HG02763 (cell line): ENCODE measurements around the gene BCL11A.

ENCODE experiments used
- ATAC-seq: cut with Tn5 transposase; IDR thresholded peaks from one replicate; pipeline ENCODE4 v1.9.1; 2021; ENCODE audit warnings: mild to moderate bottlenecking, moderate library complexity; ENCODE audit not compliant: unreplicated experiment

Gene BCL11A

GRCh38 chr2:60548311-60548710 is 5.1 kb downstream of the BCL11A start:
- no peak for ATAC-seq

- ATAC-seq: no peak
Measured at GRCh38 chr2:60547841-60548240, 5.6 kb downstream of the BCL11A start.

DNA sequence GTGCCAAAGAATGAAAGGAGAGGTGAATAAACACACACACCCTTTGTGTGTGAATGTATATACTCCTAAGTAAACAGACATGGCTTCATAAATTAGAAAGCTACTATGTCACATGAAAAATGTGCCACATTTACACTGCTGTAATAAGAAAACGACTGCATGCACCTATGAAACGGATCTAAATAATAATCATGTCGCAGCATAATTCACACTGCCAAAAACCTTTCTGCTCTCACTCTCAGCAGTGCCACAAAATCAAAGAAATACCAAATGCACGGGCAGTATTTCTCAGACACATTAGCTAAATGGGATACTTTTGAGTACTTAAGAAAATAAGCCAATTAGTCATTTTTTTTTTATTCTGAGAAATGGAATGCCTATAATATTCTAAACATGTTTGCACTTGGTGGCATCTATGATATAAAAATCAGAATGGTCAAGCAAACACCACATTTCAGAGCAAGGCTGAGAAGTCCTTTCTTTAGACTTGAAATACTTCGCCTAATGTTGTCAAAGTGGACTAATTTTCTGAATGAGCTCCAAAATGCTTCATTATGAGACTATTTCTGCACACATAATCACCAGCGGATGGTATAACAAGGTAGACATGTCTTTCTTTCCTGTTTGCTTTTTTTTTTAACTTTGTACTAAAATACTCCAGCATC is 6.6 kb downstream of the BCL11A start:
- ATAC-seq: no peak

DNA sequence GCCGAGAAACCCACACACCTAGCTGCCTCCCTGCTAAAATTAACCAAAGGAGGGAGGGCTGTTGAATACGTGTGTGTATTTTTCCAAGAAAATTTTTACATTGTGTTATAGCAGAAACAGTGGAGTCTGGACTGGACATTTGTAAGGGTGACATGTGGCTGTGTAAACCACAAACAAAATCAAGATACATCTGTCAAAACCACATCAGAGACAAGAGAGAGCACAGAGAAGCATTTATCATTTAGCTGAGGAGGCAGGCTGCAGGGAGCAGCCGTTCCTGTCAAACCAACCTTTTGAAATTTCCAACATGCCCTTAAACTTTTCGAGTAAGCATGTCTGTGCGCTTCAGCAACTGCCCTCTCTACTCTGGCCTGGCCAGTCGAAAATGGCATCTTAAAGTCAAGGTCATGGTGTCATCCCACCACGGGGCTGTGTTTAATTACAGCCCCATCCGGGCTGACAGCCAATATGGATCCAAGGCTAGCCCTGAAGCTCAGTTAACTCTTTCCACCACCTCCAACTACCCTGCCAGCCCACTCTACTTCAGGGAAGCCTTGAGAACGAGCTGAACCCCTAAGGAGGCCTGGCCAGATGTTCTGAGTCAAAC is 8.4 kb downstream of the BCL11A start:
- ATAC-seq: no peak

- no peak for ATAC-seq
Measured at GRCh38 chr2:60544062-60544461, 9.4 kb downstream of the BCL11A start.

DNA sequence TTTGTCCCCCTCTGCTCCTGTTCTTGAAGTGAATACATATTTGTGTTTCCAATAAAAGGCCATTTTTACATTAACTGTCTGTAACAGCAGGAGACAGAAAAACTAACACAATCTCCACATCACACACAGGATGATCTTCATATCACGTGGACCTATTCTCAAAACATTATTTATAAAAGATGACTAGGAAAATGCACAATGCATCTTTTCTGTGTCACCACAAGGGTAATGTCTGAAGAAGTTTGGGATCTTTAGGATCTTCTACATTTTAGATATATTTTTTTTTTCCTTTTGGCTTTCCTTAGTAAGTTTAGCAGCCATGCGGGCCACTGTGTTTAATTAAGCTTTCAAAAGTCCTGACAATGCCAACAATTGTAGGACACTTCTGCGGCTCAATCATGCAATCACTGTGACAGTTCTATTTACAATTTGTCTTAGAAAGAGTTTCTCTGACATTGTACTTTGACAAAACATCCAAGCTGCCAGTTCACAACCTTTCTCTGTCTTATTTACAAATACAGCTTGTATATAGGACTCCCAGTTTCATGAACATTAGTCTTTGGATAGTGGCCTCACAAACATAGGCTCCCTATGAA is 12.3 kb downstream of the BCL11A start:
- ATAC-seq: no peak

GRCh38 chr2:60540074-60540473 is 13.4 kb downstream of the BCL11A start:
- no peak for ATAC-seq

- no peak for ATAC-seq
Measured at GRCh38 chr2:60539140-60539539, 14.3 kb downstream of the BCL11A start.

GRCh38 chr2:60538101-60538500 is 15.4 kb downstream of the BCL11A start:
- no peak for ATAC-seq

DNA sequence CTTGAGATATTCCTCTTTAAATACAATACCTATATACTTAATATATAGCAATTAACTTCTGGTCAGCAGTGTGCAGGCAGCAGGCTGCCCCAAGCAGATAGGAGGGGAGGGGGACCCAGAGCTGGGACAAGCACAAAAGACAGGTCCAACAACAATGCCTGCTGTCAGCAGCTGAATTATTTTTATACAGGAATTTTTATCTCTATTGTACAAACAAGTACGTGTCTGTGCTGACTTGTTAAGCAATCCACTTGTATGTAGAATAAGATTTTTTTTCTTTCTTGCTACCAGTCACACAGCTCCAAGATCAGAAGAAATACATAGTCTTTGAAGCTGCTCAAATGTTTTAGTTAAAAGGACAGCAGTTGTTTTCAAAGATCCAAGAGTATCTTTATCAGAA is 16.7 kb downstream of the BCL11A start:
- no peak for ATAC-seq

DNA sequence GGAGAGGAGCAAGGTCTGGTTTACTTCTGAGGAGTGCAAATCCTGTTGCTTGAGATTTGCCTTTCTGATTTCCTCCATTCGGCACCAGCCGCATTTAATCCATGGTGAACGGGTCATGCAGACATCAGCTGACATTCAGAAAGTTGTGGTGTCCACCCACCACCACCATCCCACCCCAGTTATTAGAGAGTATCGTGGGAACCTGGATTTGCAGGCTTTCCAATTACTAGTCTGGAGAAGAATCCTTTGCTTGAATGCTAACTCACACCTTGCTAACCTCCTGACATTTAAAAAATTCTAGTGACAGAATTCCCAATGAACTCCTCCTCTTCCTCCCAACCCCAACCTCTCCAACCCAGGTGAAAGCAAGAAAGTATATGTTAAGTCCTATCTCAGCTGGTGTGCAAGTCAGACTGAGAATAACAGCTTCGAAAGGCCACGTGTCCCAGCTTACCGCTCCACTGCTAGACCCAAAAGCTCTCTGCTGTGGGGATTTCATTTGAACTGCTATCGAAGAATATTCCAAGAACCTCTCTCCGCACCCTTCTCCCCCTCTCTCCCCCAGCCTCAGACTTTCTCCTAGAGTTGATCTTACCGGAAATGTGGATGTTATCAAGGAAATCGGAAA is 17.7 kb downstream of the BCL11A start:
- ATAC-seq: peak; percentile 83

- no peak for ATAC-seq
Measured at GRCh38 chr2:60534892-60535684, 18.4 kb downstream of the BCL11A start.

GRCh38 chr2:60534052-60534685 is 19.3 kb downstream of the BCL11A start:
- ATAC-seq: no peak

DNA sequence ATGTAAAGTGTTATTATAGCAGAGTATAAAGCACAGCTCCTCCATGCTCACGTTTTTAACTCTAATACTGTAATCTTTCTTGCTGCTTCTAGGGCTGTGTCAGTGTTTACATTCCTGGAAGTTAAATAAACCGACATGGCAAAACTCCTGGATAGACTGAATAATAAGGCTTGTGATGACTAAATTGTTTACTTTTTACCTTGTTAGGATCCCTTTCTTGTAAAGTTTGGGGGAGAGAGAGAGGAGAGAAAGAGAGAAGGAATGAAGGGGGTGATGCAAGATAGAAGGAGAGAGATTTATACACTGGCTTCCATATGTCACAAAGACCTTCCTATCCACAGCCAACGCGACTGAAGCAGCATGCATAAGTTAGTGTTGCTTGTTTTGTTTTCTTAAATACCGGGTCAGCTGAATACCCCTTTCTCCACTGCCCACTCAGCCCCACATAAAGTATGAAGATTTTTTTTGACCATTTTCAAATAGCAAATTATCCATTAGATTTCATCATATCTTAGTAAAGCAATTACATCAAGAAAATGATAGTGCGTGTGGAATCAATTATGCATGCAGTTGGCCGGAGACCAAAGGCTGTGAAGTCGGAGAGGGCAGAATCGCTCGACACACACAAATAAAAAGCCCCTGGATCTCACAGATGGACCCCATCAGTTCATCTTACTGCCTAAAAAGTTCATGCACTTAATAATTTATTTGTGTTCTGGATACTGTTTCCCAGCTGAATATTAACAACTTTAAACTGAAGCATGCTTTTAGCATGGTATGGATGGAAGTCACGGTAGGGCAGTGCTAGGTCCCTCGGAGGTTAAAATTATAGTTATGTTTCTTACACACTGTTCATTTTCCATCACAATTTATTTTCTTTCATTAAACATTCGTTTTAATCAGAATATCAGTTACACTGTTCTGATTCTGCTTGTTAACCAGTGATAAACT is 20.1 kb downstream of the BCL11A start:
- no peak for ATAC-seq

DNA sequence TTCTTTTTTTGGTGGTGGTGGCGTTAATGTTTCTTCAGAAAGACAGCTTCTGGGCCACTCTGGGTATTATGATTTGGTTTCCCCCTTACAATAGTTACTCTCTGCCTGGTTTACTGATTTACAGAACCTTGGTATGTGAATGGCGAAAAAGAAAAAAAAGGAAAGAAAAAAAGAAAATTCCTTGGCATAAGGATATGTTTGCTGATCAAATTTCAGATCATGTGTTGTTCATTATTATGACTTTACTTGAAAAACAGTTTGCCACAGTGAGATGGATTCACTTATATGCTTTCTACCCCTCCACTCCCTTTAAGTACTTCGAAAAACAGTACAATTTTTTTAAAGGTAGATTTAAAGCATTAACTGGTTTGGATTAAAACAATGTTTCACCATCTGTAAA is 21.0 kb downstream of the BCL11A start:
- no peak for ATAC-seq

DNA sequence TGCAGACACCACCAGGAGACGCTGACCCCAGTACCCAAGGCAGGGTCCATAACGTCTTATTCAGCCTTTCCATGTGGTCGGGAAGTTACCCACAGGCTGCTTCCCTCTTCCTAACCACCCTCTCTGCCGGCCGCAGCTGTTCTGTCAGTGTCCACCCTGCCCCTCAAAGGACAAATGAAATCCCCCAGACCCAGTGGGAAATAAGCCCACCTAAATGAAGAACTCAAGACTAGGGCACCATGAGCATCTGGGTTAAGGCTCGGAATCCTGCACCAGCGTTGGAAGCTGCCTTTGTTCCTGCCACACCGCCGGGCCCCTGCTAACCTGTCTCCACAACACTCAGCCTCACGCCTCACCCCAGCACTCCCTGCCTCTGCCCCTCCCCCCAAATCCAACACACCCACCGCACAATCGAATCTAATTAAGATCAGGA is 21.7 kb downstream of the BCL11A start:
- ATAC-seq: no peak

DNA sequence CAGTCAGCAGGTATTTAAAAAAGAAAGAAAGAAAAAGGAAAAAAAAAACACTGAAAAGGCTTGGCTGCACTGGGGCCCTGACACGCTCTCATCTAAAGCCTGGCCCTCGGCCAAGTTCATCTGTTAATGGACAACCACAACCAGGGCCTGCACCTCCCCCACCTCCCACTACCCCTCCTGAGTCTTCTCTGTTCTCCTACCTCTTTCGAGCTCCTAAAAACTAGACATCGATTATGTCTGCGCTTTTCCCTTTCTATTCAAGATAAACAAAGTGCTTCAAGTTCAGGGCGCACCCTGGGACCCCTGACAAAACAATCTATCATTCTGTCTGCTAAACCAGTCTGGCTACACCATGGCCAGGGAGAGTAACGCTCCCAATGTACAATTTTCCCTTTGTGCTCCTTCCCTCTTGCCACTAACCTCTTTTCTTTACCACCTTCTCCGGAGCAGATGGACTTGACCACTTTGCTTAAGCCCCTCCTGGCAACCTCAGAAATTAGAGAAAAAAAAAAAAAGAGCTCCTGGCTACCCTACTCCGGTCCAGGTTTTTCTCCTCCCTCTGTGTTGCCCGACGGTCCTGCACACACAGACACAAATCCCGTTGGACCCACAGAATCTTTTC is 22.7 kb downstream of the BCL11A start:
- ATAC-seq: peak; percentile 77

GRCh38 chr2:60529785-60530627 is 23.4 kb downstream of the BCL11A start:
- ATAC-seq: no peak
